ENCODE data around the gene CCDC74B. TPM values are rescaled to one million over a fixed set of nuclear protein-coding genes. Genes with fewer than 3 reads are reported as not detected.
"Not testable (repeated sequence)": the region's sequence is repeated elsewhere in the genome, so short reads cannot be mapped to it uniquely, and the experiment has no call there.

CCDC74B gene
- total RNA-seq, 1 donor from 2014 or later, result 7.5 TPM

- not testable (repeated sequence) for ATAC-seq
- intact Hi-C loops (cut with DNase I), result loop anchor here (10.0 kb wide), 1 partner anchor 164 kb away; the partner anchor contains the start of gene IMP4
These were observed 35.8 kb upstream of the CCDC74B start for GRCh38 chr2:130180404-130181324.

GRCh38 chr2:130174866-130175265, 30.0 kb upstream of the CCDC74B start:
- DNase-seq (ENCODE audit: low spot score); intact Hi-C loops (cut with DNase I); ATAC-seq: not testable (repeated sequence)

More at GRCh38 chr2:130180404-130181324, 35.8 kb upstream of the CCDC74B start:
- DNase-seq (ENCODE audit: low spot score), result not testable (repeated sequence)

- ATAC-seq, result no peak
- intact Hi-C loops (cut with DNase I), result no loop called here
- DNase-seq (ENCODE audit: low spot score), result no peak
These were observed 25.0 kb upstream of the CCDC74B start for GRCh38 chr2:130169896-130170295.

- intact Hi-C loops (cut with DNase I); DNase-seq (ENCODE audit: low spot score); ATAC-seq: not testable (repeated sequence)
These were observed 24.3 kb upstream of the CCDC74B start for GRCh38 chr2:130169163-130169562.

- ATAC-seq; DNase-seq (ENCODE audit: low spot score); intact Hi-C loops (cut with DNase I): not testable (repeated sequence)
These were observed 21.7 kb upstream of the CCDC74B start for GRCh38 chr2:130166611-130167010.

GRCh38 chr2:130165293-130166016, 20.5 kb upstream of the CCDC74B start:
- ATAC-seq (no peak), DNase-seq (ENCODE audit: low spot score) (no peak)
- intact Hi-C loops (cut with DNase I), result no loop called here

GRCh38 chr2:130162968-130163367, 18.1 kb upstream of the CCDC74B start:
- ATAC-seq (no peak), DNase-seq (ENCODE audit: low spot score) (no peak)
- intact Hi-C loops (cut with DNase I), result no loop called here

GRCh38 chr2:130162486-130162885, 17.6 kb upstream of the CCDC74B start:
- DNase-seq (ENCODE audit: low spot score); ATAC-seq; intact Hi-C loops (cut with DNase I): not testable (repeated sequence)

GRCh38 chr2:130160838-130161705, 16.2 kb upstream of the CCDC74B start:
- intact Hi-C loops (cut with DNase I); ATAC-seq; DNase-seq (ENCODE audit: low spot score): not testable (repeated sequence)

- intact Hi-C loops (cut with DNase I), result no loop called here
- ATAC-seq, result no peak
These were observed 15.2 kb upstream of the CCDC74B start for GRCh38 chr2:130160131-130160530.

GRCh38 chr2:130159376-130159775, 14.5 kb upstream of the CCDC74B start:
- DNase-seq (ENCODE audit: low spot score); ATAC-seq; intact Hi-C loops (cut with DNase I): not testable (repeated sequence)

More at GRCh38 chr2:130160131-130160530, 15.2 kb upstream of the CCDC74B start:
- no peak for DNase-seq (ENCODE audit: low spot score)

- intact Hi-C loops (cut with DNase I), result no loop called here
- no peak for DNase-seq (ENCODE audit: low spot score)
- no peak for ATAC-seq
These were observed 13.7 kb upstream of the CCDC74B start for GRCh38 chr2:130158631-130159030.

- DNase-seq (ENCODE audit: low spot score); ATAC-seq; intact Hi-C loops (cut with DNase I): not testable (repeated sequence)
These were observed 13.1 kb upstream of the CCDC74B start for GRCh38 chr2:130157825-130158514.

GRCh38 chr2:130157354-130157753, 12.4 kb upstream of the CCDC74B start:
- intact Hi-C loops (cut with DNase I), result not testable (repeated sequence)

GRCh38 chr2:130156624-130157004, 11.7 kb upstream of the CCDC74B start:
- ATAC-seq (no peak), DNase-seq (ENCODE audit: low spot score) (peak; percentile 15)
- intact Hi-C loops (cut with DNase I), result no loop called here

More at GRCh38 chr2:130157354-130157753, 12.4 kb upstream of the CCDC74B start:
- DNase-seq (ENCODE audit: low spot score); ATAC-seq: not testable (repeated sequence)

- ATAC-seq; intact Hi-C loops (cut with DNase I): not testable (repeated sequence)
- DNase-seq (ENCODE audit: low spot score), result peak; percentile 48
These were observed 11.2 kb upstream of the CCDC74B start for GRCh38 chr2:130155956-130156623.

Measured in sciatic nerve (tissue), 2 donors.